HG03432 (cell line): ENCODE measurements around the gene DNM3.

Source experiments
- ATAC-seq: cut with Tn5 transposase; IDR thresholded peaks from one replicate; pipeline ENCODE4 v1.9.1; 2021; ENCODE audit warnings: mild to moderate bottlenecking, moderate library complexity; ENCODE audit not compliant: unreplicated experiment

The DNM3 gene

GRCh38 chr1:172380441-172381244, 539.3 kb downstream of the DNM3 start:
- ATAC-seq = peak; percentile 92

- ATAC-seq = no peak
Measured at GRCh38 chr1:172381946-172382345, 540.6 kb downstream of the DNM3 start.

DNA sequence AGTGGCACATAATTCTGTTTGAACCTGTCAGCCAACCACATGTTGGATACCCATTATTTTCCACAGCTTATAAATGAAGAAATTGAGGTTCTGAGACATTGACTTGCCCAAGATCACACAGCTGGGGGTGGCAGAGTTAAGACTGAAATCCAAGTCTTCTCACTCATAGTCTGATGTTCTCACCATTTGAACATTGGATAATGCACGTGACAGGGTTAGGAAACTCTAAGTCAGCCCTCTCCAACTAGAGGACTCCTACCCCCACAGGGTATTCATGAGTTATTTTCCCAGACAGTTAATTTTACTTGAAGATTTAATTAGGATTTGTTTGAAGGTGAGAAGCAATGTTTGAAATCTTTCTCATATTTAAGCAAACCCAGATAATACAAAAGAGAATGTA, 541.1 kb downstream of the DNM3 start:
- ATAC-seq = no peak

- no peak for ATAC-seq
Measured at GRCh38 chr1:172382990-172383389, 541.7 kb downstream of the DNM3 start.

- no peak for ATAC-seq
Measured at GRCh38 chr1:172383536-172383935, 542.2 kb downstream of the DNM3 start.

- ATAC-seq = no peak
Measured at GRCh38 chr1:172384656-172385055, 543.4 kb downstream of the DNM3 start.

GRCh38 chr1:172386046-172386445, 544.7 kb downstream of the DNM3 start:
- ATAC-seq = no peak

DNA sequence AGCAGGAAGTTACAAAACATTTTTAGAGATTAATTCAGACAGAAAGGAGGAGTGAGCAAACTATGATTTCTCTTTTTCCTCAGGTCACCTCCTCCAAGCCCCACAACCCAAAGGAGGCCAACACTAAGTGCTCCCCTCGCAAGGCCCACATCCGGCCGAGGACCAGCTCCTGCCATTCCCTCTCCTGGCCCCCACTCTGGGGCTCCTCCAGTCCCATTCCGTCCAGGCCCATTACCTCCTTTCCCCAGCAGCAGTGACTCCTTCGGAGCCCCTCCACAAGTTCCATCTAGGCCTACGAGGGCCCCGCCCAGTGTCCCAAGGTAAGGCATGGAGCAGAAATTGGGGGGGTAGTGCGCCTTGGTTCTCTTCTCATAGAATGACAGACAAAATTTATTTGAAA, 547.2 kb downstream of the DNM3 start:
- no peak for ATAC-seq

- ATAC-seq = peak; percentile 18
Measured at GRCh38 chr1:172390301-172390682, 549.0 kb downstream of the DNM3 start.

GRCh38 chr1:172390683-172391551, 549.6 kb downstream of the DNM3 start:
- ATAC-seq = peak; percentile 67

GRCh38 chr1:172391976-172392375, 550.7 kb downstream of the DNM3 start:
- no peak for ATAC-seq

DNA sequence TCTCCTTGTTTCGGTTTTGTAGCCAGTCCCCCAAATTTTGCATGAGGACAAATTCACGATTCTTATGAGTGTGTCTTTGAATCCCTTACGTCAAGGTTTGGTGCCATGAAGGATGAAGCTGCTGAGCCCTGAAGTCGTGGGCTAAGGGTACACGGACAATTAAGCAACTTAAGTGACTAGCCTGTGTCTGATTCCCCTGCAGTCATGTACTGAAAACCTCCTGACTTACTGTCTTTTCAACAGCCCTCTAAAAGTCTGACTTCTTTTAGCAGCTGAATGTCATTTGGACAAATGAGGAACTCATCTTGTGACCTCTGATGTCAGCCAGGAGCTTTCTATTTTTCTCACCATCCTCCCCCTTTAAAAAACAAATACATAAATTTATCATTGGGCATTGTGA, 552.1 kb downstream of the DNM3 start:
- peak; percentile 27 for ATAC-seq

- peak; percentile 77 for ATAC-seq
Measured at GRCh38 chr1:172394141-172394751, 552.9 kb downstream of the DNM3 start.

GRCh38 chr1:172394811-172395210, 553.5 kb downstream of the DNM3 start:
- no peak for ATAC-seq

DNA sequence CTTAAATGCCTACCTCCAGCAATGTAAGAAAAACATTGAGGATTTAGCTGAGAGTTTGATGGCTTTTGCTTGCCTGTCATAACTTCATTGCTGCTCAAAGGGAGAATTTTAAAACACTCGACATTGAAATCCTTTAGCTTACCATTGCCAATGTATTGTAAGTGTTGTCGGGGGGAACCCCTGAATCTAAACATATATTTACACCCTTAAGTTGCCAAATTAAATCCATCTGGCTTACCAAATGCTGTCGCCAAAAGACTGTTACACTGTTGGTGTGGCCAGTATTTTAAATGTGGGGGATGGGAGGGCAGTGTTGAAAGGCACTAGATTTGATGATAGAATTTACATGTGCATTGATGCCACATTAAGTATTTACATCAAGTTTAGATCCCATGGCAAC, 554.3 kb downstream of the DNM3 start:
- no peak for ATAC-seq

DNA sequence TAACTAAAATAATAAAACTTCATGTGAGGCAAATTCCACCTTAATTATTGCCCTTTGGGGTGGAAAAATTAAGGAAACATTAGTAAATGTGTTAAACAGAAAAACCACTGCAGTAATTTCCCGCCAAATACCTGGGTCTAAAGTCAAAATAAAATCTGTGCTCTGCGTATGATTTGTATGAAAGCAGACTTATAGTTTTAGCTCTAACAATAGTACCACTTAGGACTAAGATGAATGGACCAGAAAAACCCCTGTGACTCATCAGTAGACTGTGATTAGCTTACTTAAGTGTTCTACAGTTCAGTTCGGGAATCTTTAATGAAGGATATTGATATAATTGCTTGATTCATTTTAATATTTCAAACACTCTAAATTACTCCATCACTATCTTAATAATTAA, 555.9 kb downstream of the DNM3 start:
- ATAC-seq = peak; percentile 46

- no peak for ATAC-seq
Measured at GRCh38 chr1:172397633-172398032, 556.3 kb downstream of the DNM3 start.

DNA sequence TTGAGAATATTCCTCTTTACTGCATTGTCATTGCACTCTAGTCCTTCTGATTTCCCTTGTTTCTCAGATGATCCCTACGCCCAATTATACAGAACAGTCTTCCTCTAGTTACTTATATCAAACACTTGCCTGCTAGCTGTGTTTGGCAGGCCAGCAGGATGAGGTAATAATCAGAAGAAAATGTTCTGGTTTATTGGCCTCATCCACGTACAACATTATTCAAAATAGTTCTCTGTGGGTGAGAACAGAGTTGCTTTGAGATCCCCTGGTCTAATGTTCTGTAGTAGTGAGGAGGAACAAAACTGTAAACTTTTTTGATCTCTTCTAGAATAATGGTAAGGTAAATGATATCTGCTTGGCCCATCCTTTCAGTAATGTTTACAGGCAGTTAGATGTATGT, 556.9 kb downstream of the DNM3 start:
- no peak for ATAC-seq

DNA sequence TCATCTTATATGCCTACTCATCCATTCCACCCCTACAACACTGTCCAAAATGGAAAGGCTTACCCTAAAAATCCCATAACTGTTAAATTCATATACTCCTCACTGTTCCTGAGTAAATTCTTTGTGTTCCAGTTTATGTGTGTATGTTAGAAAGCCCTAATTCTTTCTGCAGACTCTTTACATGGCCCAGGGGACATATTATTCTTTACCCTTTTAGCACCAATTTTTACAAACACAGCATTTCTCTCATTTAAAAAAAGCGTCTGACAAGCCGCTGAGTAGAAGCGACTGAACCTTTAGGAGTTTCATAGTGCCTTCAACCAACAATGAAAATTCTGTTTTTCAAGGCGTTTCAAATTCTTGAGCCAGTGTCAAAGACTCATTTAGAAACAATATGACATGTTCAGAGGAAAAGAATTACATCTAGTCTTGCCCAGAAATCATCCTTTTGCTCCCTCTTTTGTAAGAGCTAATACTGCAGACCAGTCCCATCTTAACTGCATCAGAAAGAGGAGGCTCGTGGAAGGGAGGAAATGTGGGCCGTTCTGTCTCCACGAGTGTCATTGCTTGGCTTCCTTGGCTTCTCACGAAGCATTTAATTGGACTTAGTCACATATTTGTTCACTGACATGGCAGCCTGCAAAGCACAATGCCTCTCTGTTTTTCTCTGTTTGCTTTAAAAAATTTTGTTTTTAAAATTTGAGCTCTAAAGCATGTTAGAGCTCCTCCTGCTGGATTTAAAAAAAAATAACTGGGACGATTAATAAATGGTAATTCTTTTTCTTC, 557.9 kb downstream of the DNM3 start:
- ATAC-seq = no peak

GRCh38 chr1:172399756-172400721, 558.7 kb downstream of the DNM3 start:
- ATAC-seq = no peak
